K562 (cell line): ENCODE measurements around the gene GPR149. TPM values are rescaled to one million over a fixed set of nuclear protein-coding genes. Genes with fewer than 3 reads are reported as not detected.
A peak's percentile ranks its signal among the peaks of the same experiment; 100 is the strongest.

ENCODE experiments used
- ATAC-seq: fragments of 200-7000 bp; cut with Tn5 transposase; 3 replicates; pipeline ENCODE4 v1.9.1; 2020; ENCODE audit warnings: moderate library complexity
- BruUV-seq: library from RNA; stranded (reverse); fragments of 400-500 nt; replicated peaks from 2 replicates; lab custom pipeline; 2021; lab: Mats Ljungman, UMichigan
- CTCF ChIA-PET: fragments of 300-600 bp; formaldehyde crosslinking; extraction: SDS; loops from one replicate; lab custom pipeline; 2021; ENCODE audit warnings: low intra/inter-chr PET ratio; lab: Yijun Ruan, JAX
- POLR2A ChIA-PET: fragments of 300-600, 350-650 bp; sonication (Branson Sonifier 250); formaldehyde crosslinking; extraction: SDS; loops from one replicate; lab custom pipeline; 2021; ENCODE audit warnings: antibody characterized with exemption, inconsistent platforms; lab: Yijun Ruan, JAX
- DNase-seq, 4 experiments: peaks; one replicate each; pipeline versions ENCODE4 v3.0.0 to v3.0.0-alpha.2; 2011 to 2018; ENCODE audit warnings: low spot score in 3 of 4, mixed read lengths in 3 of 4; ENCODE audit errors: extremely low read depth in 1 of 4
- FAIRE-seq: peaks from 2 replicates; lab custom pipeline; 2011; peaks lifted over from hg19 to GRCh38; lab: Jason Lieb, UNC
- H2AFZ ChIP-seq: 2 replicates; pipeline ENCODE4 v1.6.0; 2011; ENCODE audit warnings: low read depth, low read length, control low read depth, inconsistent platforms
- H3K27ac ChIP-seq: fragments of 200-600 bp; 3 replicates; pipeline ENCODE4 v1.8.0; 2011; ENCODE audit warnings: low read depth, mild to moderate bottlenecking, control low read depth, inconsistent platforms, low read length, moderate library complexity, mixed read lengths; ENCODE audit errors: extremely low read depth
- H3K27me3 ChIP-seq, 2 experiments: fragments of 300-600 bp in 1 of 2; 2 replicates in 1 of 2; 3 replicates in 1 of 2; pipeline versions ENCODE4 v1.6.0 to v1.8.0; 2011; ENCODE audit warnings: inconsistent platforms in 2 of 2, low read length in 2 of 2, mild to moderate bottlenecking in 1 of 2, mixed read lengths in 1 of 2, moderate library complexity in 1 of 2; ENCODE audit not compliant: control insufficient read depth in 2 of 2, insufficient read depth in 2 of 2
- H3K36me3 ChIP-seq: fragments of 300-600 bp; 3 replicates; pipeline ENCODE4 v1.8.0; 2011; ENCODE audit warnings: mild to moderate bottlenecking, low read length, inconsistent platforms; ENCODE audit not compliant: control insufficient read depth, insufficient read depth
- H3K4me1 ChIP-seq, 2 experiments: fragments of 200-600 bp in 1 of 2; replicated peaks in 1 of 2; 2 replicates in 1 of 2; 3 replicates in 1 of 2; pipeline versions ENCODE4 v1.5.1 to v1.8.0; 2011; ENCODE audit warnings: inconsistent platforms in 2 of 2, low read length in 2 of 2, mild to moderate bottlenecking in 1 of 2, mixed read lengths in 1 of 2, moderate library complexity in 1 of 2; ENCODE audit not compliant: control insufficient read depth in 2 of 2, insufficient read depth in 2 of 2
- H3K4me2 ChIP-seq: 2 replicates; pipeline ENCODE4 v1.6.1; 2011; ENCODE audit warnings: low read length, control low read depth, inconsistent platforms, mixed read lengths; ENCODE audit not compliant: insufficient read depth
- H3K4me3 ChIP-seq: fragments of 200-600 bp; sonication (generic), shearing (Covaris generic); 2 replicates; pipeline ENCODE4 v1.5.1; 2016; ENCODE audit warnings: control low read depth, inconsistent platforms
- H3K79me2 ChIP-seq: fragments of 200-600 bp; 3 replicates; pipeline ENCODE4 v1.8.0; 2011; ENCODE audit warnings: low read length, inconsistent platforms; ENCODE audit not compliant: control insufficient read depth, insufficient read depth
- H3K9ac ChIP-seq, 2 experiments: 2 replicates each; pipeline versions ENCODE4 v1.6.0 to v1.6.1; 2011; ENCODE audit warnings: low read depth in 2 of 2, low read length in 2 of 2, control low read depth in 1 of 2, inconsistent platforms in 1 of 2, mild to moderate bottlenecking in 1 of 2, mixed read lengths in 1 of 2; ENCODE audit not compliant: insufficient read depth in 1 of 2
- H3K9me1 ChIP-seq: one replicate; pipeline ENCODE4 v1.6.0; 2011; ENCODE audit warnings: inconsistent platforms, mild to moderate bottlenecking, low read length, moderate library complexity; ENCODE audit not compliant: control insufficient read depth, insufficient read depth
- H3K9me3 ChIP-seq: replicated peaks from 2 replicates; pipeline ENCODE4 v1.5.1; 2011; ENCODE audit warnings: low read depth, low read length, inconsistent platforms; ENCODE audit not compliant: control insufficient read depth, insufficient read depth
- H4K20me1 ChIP-seq: replicated peaks from 2 replicates; pipeline ENCODE4 v1.6.1; 2011; ENCODE audit warnings: low read length, inconsistent platforms, mixed read lengths; ENCODE audit not compliant: control insufficient read depth, insufficient read depth
- AFF1 ChIP-seq, 2 experiments: fragments of 450-650 bp; IDR thresholded peaks; 2 replicates each; pipeline ENCODE4 v1.6.1; 2018; ENCODE audit warnings: mild to moderate bottlenecking in 2 of 2, low read depth in 1 of 2; ENCODE audit not compliant: partially characterized antibody in 2 of 2
- ARNT ChIP-seq, 2 experiments: fragments of 450-650 bp; IDR thresholded peaks; 2 replicates each; pipeline ENCODE4 v1.6.1; 2016; ENCODE audit warnings: mild to moderate bottlenecking in 1 of 2
- CBFB ChIP-seq: sonication (generic); formaldehyde crosslinking; IDR thresholded peaks from 2 replicates; pipeline ENCODE4 v1.4.0; 2020; ENCODE audit warnings: mild to moderate bottlenecking, missing genetic modification reagents
- HNRNPLL ChIP-seq: fragments of 200-400 bp; formaldehyde crosslinking; IDR thresholded peaks from 2 replicates; pipeline ENCODE4 v1.6.1; 2017; ENCODE audit warnings: low read length, low read depth, mild to moderate bottlenecking; ENCODE audit not compliant: poor library complexity, severe bottlenecking
- POLR2A ChIP-seq: fragments of 450-650 bp; conservative IDR thresholded peaks from 2 replicates; pipeline ENCODE4 v1.6.1; 2016
- REST ChIP-seq, 2 experiments: fragments of 450-650 bp; formaldehyde crosslinking in 1 of 2; IDR thresholded peaks; 2 replicates each; pipeline versions ENCODE4 v1.4.0 to v1.6.1; 2014 to 2020; ENCODE audit warnings: mild to moderate bottlenecking in 2 of 2, borderline replicate concordance in 1 of 2, low read depth in 1 of 2
- ZNF766 ChIP-seq: fragments of 200-800 bp; sonication (Bioruptor generic); conservative IDR thresholded peaks from 2 replicates; pipeline ENCODE4 v1.6.1; 2016; ENCODE audit warnings: missing genetic modification characterization, missing compliant biosample characterization
- WGBS: fragments of 100-300 bp; shearing (Covaris generic); methylation state at CpG from one replicate; pipeline ENCODE4 v1.1.6; 2016; ENCODE audit warnings: low coverage, mixed read lengths; ENCODE audit not compliant: insufficient coverage; ENCODE audit errors: missing lambda C conversion rate; 5-methylcytosine and 5-hydroxymethylcytosine counted together
- in situ Hi-C: fragments of 300-500 bp; cut with MboI; formaldehyde crosslinking; loops from 4 replicates; pipeline ENCODE4 v1.15.0; 2018; ENCODE audit warnings: inconsistent platforms, mixed read lengths
- intact Hi-C: fragments of 100-400 bp; cut with micrococcal nuclease; formaldehyde crosslinking; loops from 2 replicates; pipeline ENCODE4 v1.14.2; 2022
- polyA plus RNA-seq, 8 experiments: library from polyadenylated mRNA; depleted of rRNA in 4 of 8; stranded (reverse) in 5 of 8; unstranded in 3 of 8; fragments of >200 nt; fragmentation: Nextera tagmentation in 2 of 8; fragmentation: Illumina TruSeq in 1 of 8; extraction: Ambion mirVana in 2 of 8; extraction: Trizol in 1 of 8; gene quantifications; 2 replicates each; pipeline versions ENCODE4 v1.2.1 to v1.2.3, GENCODE V29; 2011 to 2014; ENCODE audit warnings: inconsistent platforms in 1 of 8, missing spikeins in 1 of 8
- total RNA-seq, 7 experiments: library from RNA; depleted of rRNA in 6 of 7; stranded (reverse); fragments of >200 nt in 6 of 7; fragmentation: Illumina TruSeq in 2 of 7; extraction: Trizol in 2 of 7; gene quantifications; 2 replicates each; pipeline versions ENCODE4 v1.2.1 to v1.2.3, GENCODE V29; 2011 to 2021; ENCODE audit warnings: low replicate concordance in 1 of 7

The GPR149 gene
- total and polyA plus RNA-seq, 9 of the 15 experiments (the other 6 are each of a cell fraction or from before 2014, with no cell fraction given) = not detected

GRCh38 chr3:154422694-154423093 is 7.3 kb downstream of the GPR149 start (continued):
- TF ChIP-seq POLR2A = no peak

- ChIA-PET POLR2A (interaction anchor here (0.6 kb wide), 1 partner anchor 22 kb away, joined by 3 read pairs; no protein-coding TSS in a partner anchor), CTCF (no interaction called here)
- H3K9me3 ChIP-seq = no peaks in the 10 kb centered on the region
- in situ Hi-C loops (no loop called here), intact Hi-C loops (no loop called here)
- H3K4me1 ChIP-seq = no peaks in the 10 kb centered on the region
- BruUV-seq = no TSS peak
- H3K36me3 ChIP-seq = no peaks in the 10 kb centered on the region
- peak in 1 of 4 experiments; percentile 18 for DNase-seq
- no peaks in the 10 kb centered on the region for H3K79me2 ChIP-seq
- no peaks in the 10 kb centered on the region for H3K9me1 ChIP-seq
- FAIRE-seq = no peak
- H2AFZ ChIP-seq = no peak overlapping the region
- H3K4me3 ChIP-seq = no peak overlapping the region
- no peak overlapping the region for H3K27ac ChIP-seq
- 4% methylated on average over 3 of the region's 3 CpGs for WGBS
- H4K20me1 ChIP-seq = no peaks in the 10 kb centered on the region
- no peak for ATAC-seq
- no peak overlapping the region for H3K9ac ChIP-seq
- H3K4me2 ChIP-seq = no peak overlapping the region
- no peaks in the 10 kb centered on the region for H3K27me3 ChIP-seq
- TF ChIP-seq REST (IDR thresholded peaks at IDR 0.05; ENCODE audit: borderline replicate concordance) (peak; percentile 97), REST (CRISPR knock-in tag; IDR thresholded peaks at IDR 0.05; ENCODE audit: low read depth) (peak; percentile 87), ZNF766 (CRISPR knock-in tag) (0 out of 2 replicates have a peak, but pooled peaks have one; percentile 24), CBFB (no peak), ARNT (IDR thresholded peaks at IDR 0.05) (no peak), HNRNPLL (no peak), AFF1 (IDR thresholded peaks at IDR 0.05; ENCODE audit: low read depth in 1 of 2, partially characterized antibody in 2 of 2) (peak in 1 of 2 experiments; percentile 56)
Measured at GRCh38 chr3:154421083-154421482, 8.9 kb downstream of the GPR149 start.
